ENCODE measurements around the gene FXYD2.

The FXYD2 gene

DNA sequence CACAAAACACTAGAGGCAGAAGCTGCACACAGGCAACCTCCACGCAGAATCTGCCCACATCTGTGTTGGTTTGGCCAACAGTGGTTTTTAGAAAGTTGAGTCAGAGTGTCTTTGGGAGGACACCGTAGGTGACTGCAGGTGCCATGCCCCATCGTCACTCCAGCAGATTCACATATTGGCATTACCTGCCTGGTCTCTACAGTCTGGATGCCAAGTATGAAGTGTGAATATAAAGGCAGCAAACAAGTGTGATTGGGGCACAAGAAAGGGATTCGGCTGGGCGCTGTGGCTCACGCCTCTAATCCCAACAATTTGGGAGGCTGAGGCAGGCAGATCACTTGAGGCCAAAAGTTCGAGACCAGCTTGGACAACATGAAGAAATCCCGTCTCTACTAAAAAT lies 11.0 kb upstream of the FXYD2 start:
- no peak for DNase-seq (ENCODE audit: low read depth in 3 of 3)

DNA sequence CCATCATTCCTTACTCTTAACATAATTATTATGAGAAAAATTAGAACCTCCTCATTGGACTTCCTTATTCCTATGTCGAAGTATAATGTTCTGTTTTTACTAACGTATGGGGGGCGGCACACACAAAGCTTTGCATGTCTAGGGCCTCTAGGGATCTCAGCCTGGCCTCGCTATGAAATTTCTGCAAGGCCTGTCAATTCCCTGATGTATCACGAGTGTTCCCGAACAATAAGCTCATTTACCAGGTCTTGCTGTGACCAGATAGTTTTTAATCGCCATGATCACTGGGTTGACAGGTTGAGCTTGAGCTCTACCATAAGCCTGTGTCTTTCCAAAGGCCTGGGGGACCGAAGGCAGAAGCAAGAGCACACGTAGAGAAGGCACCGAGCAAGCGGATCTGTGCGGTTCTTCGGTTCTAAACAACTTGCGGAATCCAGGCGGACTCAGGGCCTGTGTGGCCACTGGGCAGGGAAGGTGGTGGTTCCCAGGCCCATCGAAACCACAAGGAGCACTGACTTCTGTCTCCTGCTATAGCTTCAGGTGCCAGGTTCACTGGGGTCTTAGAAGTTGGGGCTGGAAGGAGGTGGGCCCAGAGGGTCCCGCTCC lies 10.4 kb upstream of the FXYD2 start:
- DNase-seq (ENCODE audit: low read depth in 3 of 3): no peak

DNA sequence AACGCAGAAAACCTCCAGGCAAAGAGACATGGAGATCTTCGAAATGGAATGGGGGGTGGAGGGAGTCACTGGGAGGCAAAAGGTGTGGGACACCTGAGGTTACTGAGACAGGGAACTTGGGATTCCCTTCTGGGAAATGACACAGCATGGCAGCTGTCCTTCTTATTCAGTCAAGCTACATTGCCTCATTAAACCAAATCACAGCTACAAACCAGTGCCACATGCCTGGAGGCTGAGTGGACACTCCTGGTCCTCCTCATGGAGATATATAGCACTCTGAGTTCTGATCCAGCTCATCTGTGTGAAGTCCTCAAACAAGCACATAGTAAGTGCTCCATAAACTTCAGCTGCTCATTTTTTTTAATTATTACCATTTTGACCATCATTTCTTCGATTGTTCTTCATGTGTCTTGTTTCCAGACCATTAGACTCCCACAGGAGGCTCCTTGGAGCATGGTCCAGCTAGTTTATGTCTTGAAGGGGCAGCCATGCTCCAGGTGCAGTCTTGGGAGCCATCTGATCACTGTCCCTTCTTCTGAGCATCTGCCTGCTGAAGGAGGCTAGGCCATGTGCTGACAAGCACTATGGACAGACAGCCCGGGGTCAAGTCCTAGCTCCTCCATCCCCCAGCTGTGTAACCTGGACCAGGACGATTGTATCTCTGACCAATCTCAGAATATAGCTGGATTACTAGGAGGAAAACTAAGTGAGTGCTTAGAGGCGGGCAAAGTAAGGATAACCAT lies 9.7 kb upstream of the FXYD2 start:
- DNase-seq (ENCODE audit: low read depth in 3 of 3): no peak

DNA sequence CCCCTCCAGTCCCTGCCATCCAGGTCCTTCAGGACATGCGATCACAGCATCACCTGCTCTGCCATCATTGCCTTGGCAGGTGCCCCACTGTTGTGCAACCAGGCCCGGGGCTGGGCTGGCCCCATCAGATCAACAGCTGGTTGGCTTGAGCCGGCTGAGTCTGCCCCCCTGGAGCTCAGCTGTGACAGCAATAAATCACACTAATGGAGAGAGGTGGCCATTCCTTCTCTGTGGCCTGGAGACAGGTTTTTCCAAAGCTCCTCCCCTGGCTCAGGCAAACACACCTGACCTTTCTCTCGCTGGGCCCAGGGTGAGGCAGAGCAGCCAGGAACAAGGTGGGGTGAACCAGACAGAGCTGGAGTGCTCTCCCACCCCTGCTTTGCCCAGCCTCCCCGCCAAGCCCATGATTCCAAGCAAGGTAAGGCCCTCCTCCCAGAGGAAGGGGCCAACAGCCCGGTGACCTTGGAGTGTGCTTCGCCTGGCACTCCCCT lies 8.9 kb upstream of the FXYD2 start:
- DNase-seq (ENCODE audit: low read depth in 3 of 3): no peak

DNA sequence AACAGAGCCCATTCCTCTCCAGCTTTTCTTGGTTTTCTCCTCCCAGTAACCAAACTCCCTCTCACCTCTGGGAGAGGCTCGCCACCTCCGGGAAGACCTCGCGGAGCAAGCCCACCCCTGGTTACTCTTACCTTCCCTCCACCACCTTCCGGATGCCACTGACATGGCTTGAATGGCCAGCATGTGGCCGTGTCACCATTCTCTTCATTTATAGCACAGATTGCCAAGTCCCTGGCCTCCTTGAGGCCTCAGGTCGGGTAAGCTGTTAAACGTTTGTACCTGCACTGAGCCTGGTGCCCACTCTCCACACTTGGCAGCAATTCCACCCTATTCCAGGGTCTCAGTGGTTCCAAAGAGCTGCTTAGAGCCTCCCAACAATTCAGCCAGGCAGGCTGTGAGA lies 8.0 kb upstream of the FXYD2 start:
- DNase-seq (ENCODE audit: low read depth in 3 of 3): no peak

DNA sequence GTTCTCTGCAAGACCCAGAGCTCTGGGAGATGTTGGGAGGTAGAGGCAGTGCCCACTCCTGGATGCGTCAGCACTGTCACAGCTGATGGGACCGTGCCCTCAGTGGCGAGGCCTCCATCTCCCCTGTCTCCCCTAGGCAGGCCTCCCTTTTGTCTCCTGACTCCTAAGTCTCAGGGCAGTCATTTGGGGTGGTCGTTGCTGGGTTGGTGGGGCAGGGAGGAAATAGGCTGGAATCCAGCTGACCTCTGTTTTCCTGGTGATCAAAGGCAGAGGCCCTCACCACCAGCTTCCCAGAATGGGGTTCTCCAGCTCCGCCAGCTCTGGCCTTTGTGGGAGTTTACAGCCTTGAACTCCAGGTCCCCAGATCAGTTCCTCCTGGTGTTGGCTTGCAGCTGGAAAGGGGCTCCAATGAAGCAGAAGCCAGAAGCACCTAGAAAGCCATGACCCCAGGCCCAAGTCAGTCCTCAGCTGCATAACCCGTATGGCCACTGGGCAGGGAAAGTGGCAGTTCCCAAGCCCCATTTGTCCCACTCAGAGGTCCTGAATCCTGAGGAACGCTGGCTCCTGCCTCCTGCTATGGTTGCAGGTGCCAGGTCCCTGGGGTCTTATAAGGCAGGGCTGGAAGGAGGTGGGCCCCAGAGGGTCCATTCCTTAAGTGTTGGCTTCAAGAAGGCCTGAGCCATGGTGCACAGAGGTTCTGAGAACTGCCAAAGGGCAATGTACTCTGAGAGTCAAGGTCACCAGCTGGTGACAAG lies 7.3 kb upstream of the FXYD2 start:
- DNase-seq (ENCODE audit: low read depth in 3 of 3): no peak

DNA sequence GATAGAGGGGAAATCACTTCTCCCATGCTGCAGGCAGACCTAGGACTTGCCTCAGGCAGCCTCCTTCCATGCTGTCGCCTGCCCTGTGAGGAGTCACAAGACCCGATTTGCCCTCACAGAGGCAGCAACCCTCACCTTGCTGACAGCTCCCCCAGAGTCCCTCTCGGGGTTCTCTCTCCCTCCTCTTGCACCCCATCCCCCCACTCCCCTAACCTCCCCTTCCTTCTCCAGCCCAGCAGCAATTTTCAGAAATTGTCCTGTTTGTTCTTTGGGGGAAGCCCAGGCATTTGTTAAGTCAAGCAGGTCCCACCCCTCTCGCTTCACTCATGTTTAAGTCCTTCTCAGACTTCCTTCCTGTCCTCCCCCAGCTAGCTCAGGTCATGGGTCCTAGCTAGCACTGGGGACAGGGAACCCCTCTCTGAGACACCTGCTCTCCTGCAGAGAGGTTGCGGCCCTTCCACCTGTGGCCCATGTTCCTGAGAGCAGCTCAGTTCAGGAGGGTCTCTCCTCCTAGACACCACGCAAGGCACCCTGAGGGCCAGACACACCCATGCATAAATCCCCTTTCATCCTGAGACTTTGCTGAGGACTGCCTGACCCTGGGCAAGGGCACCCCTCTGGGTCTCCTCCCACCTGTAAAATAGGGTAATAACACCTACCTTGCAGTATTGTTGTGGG lies 6.3 kb upstream of the FXYD2 start:
- DNase-seq (ENCODE audit: low read depth in 3 of 3): no peak

DNA sequence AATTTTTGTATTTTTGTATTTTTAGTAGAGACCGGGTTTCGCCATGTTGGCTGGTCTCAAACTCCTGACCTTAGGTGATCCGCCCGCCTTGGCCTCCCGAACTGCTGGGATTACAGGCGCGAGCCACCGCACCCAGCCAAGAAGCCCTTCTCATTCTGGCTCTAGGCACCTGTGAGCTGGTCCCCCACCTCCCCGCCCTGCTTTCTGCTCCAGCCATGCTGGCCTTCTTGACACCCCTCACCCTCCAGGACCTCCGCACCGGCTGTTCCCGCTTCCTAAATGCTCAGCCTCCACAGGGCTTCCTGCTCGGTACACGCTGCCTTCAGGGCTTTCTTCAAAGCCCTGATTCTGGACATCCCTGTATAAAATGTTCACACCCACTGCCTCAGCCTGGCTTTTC lies 5.5 kb upstream of the FXYD2 start:
- no peak for DNase-seq (ENCODE audit: low read depth in 3 of 3)

DNA sequence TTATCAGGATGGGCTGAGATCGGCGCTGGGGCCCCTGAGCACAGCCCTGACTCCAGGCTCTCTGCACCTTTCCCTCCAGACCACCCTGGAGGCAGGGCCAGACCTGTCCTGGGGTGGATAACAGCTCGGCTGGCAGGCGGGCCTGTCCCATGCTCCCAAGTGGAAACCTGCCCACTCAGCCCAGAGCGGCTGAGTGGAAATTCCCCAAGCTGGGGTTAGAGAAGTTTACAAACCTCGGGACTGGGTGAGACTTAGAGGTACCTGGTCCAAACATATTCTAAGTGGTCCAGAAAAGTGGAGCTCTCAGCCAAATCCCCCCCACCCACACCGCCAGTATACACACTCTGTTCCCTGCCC lies 4.8 kb upstream of the FXYD2 start:
- no peak for DNase-seq (ENCODE audit: low read depth in 3 of 3)

DNA sequence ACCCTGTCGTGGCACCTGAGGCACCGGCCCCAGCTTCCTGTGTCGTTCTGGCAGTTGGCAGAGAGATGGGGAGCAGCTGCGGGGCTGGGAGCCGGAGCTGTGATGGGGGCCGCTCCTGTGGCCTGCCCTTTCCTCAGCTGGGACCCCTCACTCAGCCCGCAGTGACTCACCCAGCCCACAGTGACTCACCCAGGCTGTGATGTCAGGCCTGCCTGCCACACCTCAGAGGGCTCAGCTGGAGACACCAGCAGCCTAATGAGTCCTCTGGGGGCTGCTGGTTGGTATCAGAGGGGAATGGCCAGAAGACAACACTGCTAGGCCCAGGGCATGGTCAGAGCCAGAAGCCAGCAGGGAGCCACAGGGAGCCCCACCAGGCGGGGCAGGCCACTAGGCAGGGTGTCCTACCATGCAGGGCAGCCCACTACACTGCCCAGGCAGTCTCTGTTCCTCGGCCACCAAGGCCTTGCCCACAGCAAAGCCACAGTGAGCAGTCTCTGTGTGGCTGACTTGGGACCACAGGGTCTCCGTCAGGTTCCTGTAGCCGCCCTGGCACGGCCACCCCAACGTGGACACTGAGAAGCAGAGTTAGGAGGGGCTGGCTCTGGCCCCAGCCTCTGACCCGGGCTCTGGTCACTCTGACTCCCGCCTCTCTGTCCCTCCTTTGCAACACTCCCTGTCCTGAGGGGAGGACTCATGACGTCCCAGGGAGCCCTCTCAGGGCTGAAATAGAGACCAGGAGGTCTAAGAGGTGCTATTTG lies 4.2 kb upstream of the FXYD2 start:
- DNase-seq (ENCODE audit: low read depth in 3 of 3): peak; percentile 52 to 75 (median 73)

DNA sequence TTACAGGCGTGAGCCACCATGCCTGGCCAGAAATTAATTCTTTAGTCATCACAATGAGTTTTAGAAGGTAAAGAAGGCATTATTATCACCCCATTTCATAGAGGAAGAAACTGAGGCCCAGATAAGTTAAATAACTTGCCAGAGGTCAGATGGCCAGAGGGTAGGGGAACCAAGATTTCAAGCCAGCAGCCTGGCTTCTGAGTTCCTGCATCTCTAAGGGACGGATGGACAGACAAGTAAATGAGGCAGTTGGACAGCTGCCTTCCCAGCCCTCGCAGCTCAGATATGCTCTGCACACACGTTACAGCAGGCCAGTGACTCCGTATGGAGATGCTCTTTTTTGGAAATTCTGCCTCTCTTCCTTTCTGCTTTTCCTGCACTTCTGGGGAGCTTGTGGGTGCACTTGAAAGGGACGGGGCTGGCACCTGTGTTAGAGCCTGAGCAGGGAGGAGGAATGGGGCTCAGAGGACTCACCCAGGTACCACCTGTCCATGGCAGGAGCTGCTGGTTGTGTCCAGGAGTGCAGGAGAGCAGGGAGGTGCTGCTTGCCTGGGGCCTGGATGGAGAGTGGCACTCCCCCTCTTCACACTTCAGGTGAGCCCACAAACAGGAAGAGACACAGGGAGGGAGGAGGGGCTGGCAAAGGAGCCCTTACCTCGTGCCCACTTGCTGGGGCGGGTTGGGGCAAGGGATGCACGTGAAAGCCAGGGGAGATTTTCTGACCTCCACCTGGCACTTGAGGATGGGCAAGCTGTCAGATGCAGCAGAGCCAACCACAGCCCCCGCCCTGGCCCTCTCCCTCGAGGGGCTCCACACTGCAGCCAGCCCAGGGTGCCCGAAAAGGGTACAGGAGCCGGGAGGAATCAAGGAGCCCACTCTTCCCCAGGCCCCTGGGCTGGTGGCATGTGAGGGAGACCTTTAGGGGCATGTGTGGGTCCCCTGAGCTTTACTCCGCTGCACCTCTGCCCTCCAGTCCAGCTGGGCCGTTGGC lies 3.3 kb upstream of the FXYD2 start:
- DNase-seq (ENCODE audit: low read depth in 3 of 3): no peak

DNA sequence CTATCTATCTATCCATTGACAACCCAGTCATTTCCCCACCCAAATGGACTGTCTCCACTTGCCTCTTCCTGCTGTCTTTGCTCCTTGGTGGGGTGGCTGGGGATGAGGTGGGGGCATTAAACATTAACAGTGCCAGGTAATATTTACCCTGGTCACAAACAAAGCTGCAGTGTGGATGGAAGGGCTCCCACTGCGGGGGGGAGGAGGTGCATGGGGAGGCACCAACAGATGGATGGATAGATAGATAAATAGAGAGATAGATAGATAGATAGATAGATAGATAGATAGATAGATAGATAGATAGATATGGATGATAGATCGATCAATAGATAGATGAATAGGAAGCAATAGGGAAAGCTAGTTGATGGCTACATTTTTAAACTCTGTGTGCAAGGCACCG lies 2.3 kb upstream of the FXYD2 start:
- no peak for DNase-seq (ENCODE audit: low read depth in 3 of 3)

DNA sequence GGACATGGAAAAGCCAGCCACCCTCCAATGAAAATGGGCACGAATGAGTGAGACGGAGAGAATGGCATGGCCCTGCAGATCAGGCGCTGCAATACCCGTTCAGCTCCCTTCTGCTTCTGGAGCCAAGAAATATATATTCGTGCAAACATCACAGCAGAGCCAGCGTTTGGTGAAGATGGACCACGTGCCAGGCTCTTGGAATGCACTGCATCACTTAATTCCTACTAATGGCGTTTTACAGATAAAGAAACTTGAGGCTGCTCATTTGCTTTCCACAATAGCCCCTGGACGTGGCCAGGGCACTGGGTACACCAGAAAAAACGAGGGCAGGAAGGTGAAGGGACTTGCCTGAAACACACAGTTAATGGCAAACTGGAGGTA lies 1.6 kb upstream of the FXYD2 start:
- DNase-seq (ENCODE audit: low read depth in 3 of 3): no peak

DNA sequence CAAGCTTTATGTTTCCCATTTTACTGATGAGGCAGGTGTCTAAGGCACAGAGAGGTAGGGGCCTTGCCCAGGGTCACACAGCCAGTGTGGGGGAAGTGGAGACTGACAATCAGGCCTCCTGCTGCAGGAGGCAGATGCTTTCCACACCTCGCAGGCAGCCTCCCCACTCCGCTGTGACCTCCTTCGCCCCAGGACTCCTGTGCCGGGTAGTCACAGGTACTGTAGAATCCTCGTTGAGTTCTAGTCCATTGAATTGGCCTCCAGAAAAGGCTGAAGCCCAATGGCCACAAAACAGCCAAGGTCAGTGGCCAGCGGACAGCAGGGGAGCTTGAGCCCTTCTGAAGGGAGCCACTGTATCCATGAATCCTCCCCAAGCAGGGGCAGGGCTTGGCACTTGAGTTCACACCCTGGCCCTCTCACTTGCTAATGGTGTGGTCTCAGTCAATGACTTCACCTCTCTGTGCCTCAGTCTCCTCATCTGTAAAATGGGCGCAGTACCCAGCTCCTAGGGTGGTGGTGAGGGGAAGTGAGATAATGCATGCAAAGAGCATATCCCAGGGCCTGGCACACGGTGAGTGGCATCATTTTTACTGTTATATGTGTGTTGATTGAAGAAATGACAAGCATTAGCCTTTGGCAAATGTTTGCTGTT lies 1.1 kb upstream of the FXYD2 start:
- no peak for DNase-seq (ENCODE audit: low read depth in 3 of 3)

DNA sequence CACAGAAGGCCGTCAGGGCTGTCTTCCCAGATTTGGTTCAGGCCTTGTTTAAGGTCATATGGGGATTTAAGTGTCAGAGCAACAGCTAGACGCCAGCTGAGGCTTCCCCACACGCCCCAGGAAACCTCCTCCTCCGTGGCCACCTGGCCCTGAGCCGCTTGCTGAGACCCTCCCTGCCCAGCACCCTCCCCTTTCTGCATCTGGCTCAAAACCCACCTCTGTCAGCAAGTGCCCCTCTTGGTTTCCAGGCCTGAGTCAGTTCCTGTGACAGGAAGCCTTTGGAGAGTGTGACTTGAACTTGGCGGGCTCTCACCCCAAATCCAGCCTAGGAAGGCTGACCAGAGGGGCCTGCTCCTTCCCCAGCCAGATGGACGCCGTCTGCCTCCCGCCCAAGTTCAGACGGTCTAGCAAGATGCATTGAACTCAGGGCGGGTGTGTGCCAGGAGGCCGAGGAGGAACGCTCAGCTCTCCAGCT lies 561 bp downstream of the FXYD2 start:
- no peak for DNase-seq (ENCODE audit: low read depth in 3 of 3)

DNA sequence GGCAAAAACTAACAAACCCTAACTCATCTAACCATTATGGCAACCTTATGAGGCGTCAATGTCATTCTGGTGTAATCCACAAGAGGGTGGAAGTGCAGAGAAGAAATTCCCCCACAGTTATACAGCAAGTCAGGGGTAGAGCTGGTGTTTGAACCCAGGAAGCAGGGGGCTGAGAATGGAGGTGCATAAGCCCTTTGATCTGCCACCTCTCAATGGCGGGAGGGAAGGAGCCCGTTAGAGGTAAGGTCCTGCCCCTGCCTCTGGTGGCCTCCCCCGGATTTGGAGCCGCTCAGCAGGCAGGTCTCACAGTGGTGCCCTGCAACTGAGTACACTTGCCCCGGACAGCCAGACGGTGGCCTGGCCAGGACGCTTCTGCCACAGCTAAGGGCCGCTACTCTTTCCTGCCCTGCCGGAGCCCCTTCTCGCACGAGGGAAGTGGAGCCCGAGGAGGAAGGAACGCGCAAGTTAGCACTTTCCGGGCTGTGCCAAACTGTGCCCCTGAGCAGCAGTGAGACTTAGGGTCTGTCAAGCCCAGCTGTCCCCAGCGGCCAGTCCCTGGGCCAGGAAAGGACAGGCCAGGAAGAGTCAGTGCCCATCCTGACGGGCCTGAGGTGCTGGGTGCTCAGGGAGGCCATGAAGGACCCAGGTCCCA lies 1.1 kb downstream of the FXYD2 start:
- no peak for DNase-seq (ENCODE audit: low read depth in 3 of 3)

DNA sequence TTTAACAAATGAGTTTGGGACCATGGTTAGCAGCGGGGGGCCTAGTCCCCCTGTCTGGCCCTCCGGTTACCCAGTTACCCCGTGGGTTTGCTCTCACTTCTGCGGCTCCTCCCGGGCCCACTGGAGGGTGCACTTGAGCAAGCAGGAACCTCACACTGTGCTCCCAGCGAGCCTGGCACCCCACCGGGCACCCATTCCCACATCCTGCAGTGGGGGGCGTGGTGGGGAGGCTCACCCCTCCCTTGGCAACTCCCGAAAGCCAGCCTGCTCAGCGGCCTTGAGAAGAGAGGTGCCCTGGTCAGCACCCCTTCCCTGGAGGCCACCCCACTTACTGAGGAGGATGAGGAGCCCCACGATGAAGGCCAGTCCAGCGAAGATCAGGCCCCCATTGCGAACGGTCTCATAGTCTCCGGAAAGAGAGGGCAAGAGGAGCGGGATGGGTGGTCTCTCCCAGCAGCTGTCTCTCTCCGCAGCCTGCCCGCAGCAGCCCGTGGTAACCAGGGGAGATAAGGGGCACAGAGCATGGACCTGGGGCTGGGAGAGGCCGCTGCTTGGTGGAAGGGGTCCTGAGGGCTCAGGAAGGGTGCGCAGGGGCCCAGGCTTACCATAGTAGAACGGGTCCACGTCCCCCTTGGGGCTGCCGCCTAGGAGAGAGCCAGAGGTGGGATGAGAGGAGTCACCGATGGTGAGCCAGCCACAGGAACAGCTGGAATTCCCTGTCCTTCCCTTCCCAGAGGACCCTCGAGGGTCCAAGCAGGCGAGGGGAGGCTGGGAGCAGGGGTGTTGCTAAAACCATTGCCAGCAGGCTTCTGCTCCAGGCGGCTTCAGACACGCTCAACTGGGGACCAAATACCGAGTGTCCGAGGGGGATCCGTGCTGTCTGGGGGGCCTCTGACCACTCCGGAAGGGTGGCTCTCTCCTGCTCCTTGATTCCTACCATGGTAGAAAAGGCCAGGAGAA lies 2.2 kb downstream of the FXYD2 start:
- peak in 2 of 3 donors; percentile 35 to 58 for DNase-seq (ENCODE audit: low read depth in 3 of 3)

DNA sequence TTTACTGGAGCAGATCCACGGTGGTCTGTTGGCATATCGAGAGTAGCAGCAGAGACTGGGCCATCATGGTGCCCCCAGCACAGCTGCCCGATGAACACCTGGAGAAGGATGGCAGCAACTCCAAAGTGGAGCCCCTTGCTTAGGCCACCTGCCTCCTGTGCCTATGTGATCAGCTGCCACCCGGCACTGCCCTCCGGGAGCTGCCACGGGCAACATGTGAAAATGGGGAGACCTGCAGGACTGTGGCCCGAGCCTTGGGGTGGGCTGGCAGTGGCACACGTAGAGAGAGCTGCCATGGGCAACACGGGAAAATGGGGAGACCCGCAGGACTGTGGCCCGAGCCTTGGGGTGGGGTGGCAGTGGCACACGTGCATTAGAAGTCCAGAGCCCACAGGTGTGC lies 3.1 kb downstream of the FXYD2 start:
- no peak for DNase-seq (ENCODE audit: low read depth in 3 of 3)

Data from stimulated activated CD4-positive, alpha-beta T cell treated with anti-CD3 and anti-CD28 coated beads, TNF-alpha, amount 100 ng/mL, for 48 hours (primary cell).